Erythroblast (primary cell): Measurements from ENCODE around the gene PYROXD2.

Experiments
- GATA1 ChIP-seq: IDR thresholded peaks from 2 replicates; pipeline ENCODE4 v1.6.1; 2011; ENCODE audit warnings: low read depth, mild to moderate bottlenecking, control low read depth, low read length, moderate library complexity
- POLR2A ChIP-seq: IDR thresholded peaks from 2 replicates; pipeline ENCODE4 v1.6.1; 2011; ENCODE audit warnings: mild to moderate bottlenecking, low read length

- TF ChIP-seq POLR2A, result peak; percentile 83
- no peak for TF ChIP-seq GATA1
These were observed at the start of gene PYROXD2 for GRCh38 chr10:98414932-98415730.
